Spleen (tissue), 7 donors: ENCODE measurements around the gene OAT.

Source experiments
- POLR2A ChIP-seq, 3 donors: fragments of 450-650 bp; IDR thresholded peaks; one replicate each; pipeline ENCODE4 v1.5.1; 2017; ENCODE audit warnings: antibody characterized with exemption in 3 of 3, mild to moderate bottlenecking in 1 of 3
- POLR2AphosphoS5 ChIP-seq, 3 donors: sonication (generic); formaldehyde crosslinking; IDR thresholded peaks; one replicate each; pipeline ENCODE4 v1.5.1; 2017; ENCODE audit warnings: antibody characterized with exemption in 3 of 3
- TF ChIP-seq, protein P1 (sequence below), 11 experiments: fragments of 200-600 bp in 7 of 11; fragments of 450-650 bp in 4 of 11; sonication (generic) in 4 of 11; IDR thresholded peaks in 8 of 11; conservative IDR thresholded peaks in 3 of 11; 1 replicate in 7 of 11; 2 replicates in 4 of 11; pipeline versions ENCODE4 v1.4.0 to v1.8.0; 2016 to 2021; ENCODE audit warnings: antibody characterized with exemption in 11 of 11, inconsistent platforms in 4 of 11, mild to moderate bottlenecking in 1 of 11
- donor health status: DM: no; HTN: no; CAD: no; lungs with moderate emphysema.
- donor health status: DM: no; HTN: no; CAD: no.
- donor health status: DM: no; HTN: no; CAD: no.

DNA sequence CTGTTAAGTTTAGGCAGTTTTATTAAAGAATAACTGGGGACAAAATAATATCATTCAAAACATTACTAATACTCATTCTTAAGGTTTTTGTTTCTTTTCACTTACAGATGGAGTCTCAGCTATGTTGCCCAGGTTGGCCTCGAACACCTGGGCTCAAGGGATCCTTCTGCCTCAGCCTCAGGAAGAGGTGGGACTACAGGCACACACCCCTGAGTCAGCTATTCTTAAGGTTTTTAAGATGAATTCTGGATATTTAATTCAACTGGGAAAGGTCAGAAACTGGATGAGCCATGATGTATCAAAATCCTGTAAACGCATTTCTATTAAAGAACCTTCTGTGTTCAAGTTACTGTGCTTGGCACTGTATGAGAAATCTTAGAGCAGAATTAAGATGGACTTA is 3.5 kb downstream of the OAT start:
- TF ChIP-seq, protein P1, sequence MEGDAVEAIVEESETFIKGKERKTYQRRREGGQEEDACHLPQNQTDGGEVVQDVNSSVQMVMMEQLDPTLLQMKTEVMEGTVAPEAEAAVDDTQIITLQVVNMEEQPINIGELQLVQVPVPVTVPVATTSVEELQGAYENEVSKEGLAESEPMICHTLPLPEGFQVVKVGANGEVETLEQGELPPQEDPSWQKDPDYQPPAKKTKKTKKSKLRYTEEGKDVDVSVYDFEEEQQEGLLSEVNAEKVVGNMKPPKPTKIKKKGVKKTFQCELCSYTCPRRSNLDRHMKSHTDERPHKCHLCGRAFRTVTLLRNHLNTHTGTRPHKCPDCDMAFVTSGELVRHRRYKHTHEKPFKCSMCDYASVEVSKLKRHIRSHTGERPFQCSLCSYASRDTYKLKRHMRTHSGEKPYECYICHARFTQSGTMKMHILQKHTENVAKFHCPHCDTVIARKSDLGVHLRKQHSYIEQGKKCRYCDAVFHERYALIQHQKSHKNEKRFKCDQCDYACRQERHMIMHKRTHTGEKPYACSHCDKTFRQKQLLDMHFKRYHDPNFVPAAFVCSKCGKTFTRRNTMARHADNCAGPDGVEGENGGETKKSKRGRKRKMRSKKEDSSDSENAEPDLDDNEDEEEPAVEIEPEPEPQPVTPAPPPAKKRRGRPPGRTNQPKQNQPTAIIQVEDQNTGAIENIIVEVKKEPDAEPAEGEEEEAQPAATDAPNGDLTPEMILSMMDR (IDR thresholded peaks at IDR 0.05 in 8 of 11, conservative IDR thresholded peaks at IDR 0.05 in 3 of 11), result no peak
- TF ChIP-seq POLR2A (IDR thresholded peaks at IDR 0.05) (no peak), POLR2AphosphoS5 (IDR thresholded peaks at IDR 0.05) (no peak)
